ENCODE data around the gene CLRN2. TPM values are rescaled to one million over a fixed set of nuclear protein-coding genes. Genes with fewer than 3 reads are reported as not detected.

The CLRN2 gene
- total RNA-seq, 3 donors from 2014 or later (not counting 1 experiment from before 2014, with no cell fraction given), result not detected

GRCh38 chr4:17546678-17547077, 31.7 kb downstream of the CLRN2 start:
- H3K36me3 ChIP-seq (ENCODE audit: control insufficient read depth, insufficient read depth, low read length), result no peaks in the 10 kb centered on the region
- TF ChIP-seq, protein P1, sequence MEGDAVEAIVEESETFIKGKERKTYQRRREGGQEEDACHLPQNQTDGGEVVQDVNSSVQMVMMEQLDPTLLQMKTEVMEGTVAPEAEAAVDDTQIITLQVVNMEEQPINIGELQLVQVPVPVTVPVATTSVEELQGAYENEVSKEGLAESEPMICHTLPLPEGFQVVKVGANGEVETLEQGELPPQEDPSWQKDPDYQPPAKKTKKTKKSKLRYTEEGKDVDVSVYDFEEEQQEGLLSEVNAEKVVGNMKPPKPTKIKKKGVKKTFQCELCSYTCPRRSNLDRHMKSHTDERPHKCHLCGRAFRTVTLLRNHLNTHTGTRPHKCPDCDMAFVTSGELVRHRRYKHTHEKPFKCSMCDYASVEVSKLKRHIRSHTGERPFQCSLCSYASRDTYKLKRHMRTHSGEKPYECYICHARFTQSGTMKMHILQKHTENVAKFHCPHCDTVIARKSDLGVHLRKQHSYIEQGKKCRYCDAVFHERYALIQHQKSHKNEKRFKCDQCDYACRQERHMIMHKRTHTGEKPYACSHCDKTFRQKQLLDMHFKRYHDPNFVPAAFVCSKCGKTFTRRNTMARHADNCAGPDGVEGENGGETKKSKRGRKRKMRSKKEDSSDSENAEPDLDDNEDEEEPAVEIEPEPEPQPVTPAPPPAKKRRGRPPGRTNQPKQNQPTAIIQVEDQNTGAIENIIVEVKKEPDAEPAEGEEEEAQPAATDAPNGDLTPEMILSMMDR (IDR thresholded peaks at IDR 0.05), result no peak
- Mint-ChIP-seq H3K27me3 (ENCODE audit: low read depth in 2 of 2) (peaks cover 16 to 32% of the 10 kb centered on the region in 2 donors), H3K27ac (no peak overlapping the region), H3K4me3 (no peak overlapping the region), H3K36me3 (no peaks in the 10 kb centered on the region), H3K9me3 (no peaks in the 10 kb centered on the region), H3K4me1 (peaks cover 6 to 7% of the 10 kb centered on the region in 2 donors)
- H3K27me3 ChIP-seq (ENCODE audit: control insufficient read depth, insufficient read depth, low read length), result no peaks in the 10 kb centered on the region
- ATAC-seq, result no peak
- intact Hi-C loops (cut with micrococcal nuclease), result no loop called here
- H3K9me3 ChIP-seq (ENCODE audit: control insufficient read depth, insufficient read depth, low read length), result no peaks in the 10 kb centered on the region
- no peak for DNase-seq
- no peaks in the 10 kb centered on the region for H3K4me1 ChIP-seq (ENCODE audit: control insufficient read depth, insufficient read depth, low read length)
- no peak overlapping the region for H3K4me3 ChIP-seq (ENCODE audit: low read length)
- no peak overlapping the region for H3K27ac ChIP-seq (ENCODE audit: low read length)
- 90% methylated on average over 12 of the region's 12 CpGs for WGBS (ENCODE audit: insufficient coverage)

- Mint-ChIP-seq H3K9me3 (no peaks in the 10 kb centered on the region), H3K4me1 (peaks cover 6 to 7% of the 10 kb centered on the region in 2 donors), H3K36me3 (no peaks in the 10 kb centered on the region), H3K4me3 (no peak overlapping the region), H3K27ac (no peak overlapping the region), H3K27me3 (ENCODE audit: low read depth in 2 of 2) (peaks cover 12 to 19% of the 10 kb centered on the region in 2 donors)
- DNase-seq, result no peak
- H3K27ac ChIP-seq (ENCODE audit: low read length), result no peak overlapping the region
- H3K4me1 ChIP-seq (ENCODE audit: control insufficient read depth, insufficient read depth, low read length), result no peaks in the 10 kb centered on the region
- TF ChIP-seq, protein P1 (IDR thresholded peaks at IDR 0.05), result no peak
- ATAC-seq, result no peak
- intact Hi-C loops (cut with micrococcal nuclease), result no loop called here
- no peaks in the 10 kb centered on the region for H3K36me3 ChIP-seq (ENCODE audit: control insufficient read depth, insufficient read depth, low read length)
- H3K27me3 ChIP-seq (ENCODE audit: control insufficient read depth, insufficient read depth, low read length), result no peaks in the 10 kb centered on the region
- WGBS (ENCODE audit: insufficient coverage), result 90% methylated on average over 3 of the region's 3 CpGs
- H3K9me3 ChIP-seq (ENCODE audit: control insufficient read depth, insufficient read depth, low read length), result no peaks in the 10 kb centered on the region
- no peak overlapping the region for H3K4me3 ChIP-seq (ENCODE audit: low read length)
Measured at GRCh38 chr4:17550549-17550948, 35.6 kb downstream of the CLRN2 start.

- Mint-ChIP-seq H3K9me3 (no peaks in the 10 kb centered on the region), H3K4me3 (no peak overlapping the region), H3K27me3 (ENCODE audit: low read depth in 2 of 2) (peaks cover 16 to 27% of the 10 kb centered on the region in 2 donors), H3K36me3 (no peaks in the 10 kb centered on the region), H3K4me1 (peaks cover 6 to 7% of the 10 kb centered on the region in 2 donors), H3K27ac (no peak overlapping the region)
- 78% methylated on average over 5 of the region's 5 CpGs for whole genome bisulfite sequencing (ENCODE audit: insufficient coverage)
- Histone ChIP-seq H3K9me3 (ENCODE audit: control insufficient read depth, insufficient read depth, low read length) (no peaks in the 10 kb centered on the region), H3K4me3 (ENCODE audit: low read length) (no peak overlapping the region), H3K36me3 (ENCODE audit: control insufficient read depth, insufficient read depth, low read length) (no peaks in the 10 kb centered on the region), H3K27me3 (ENCODE audit: control insufficient read depth, insufficient read depth, low read length) (no peaks in the 10 kb centered on the region), H3K27ac (ENCODE audit: low read length) (no peak overlapping the region), H3K4me1 (ENCODE audit: control insufficient read depth, insufficient read depth, low read length) (no peaks in the 10 kb centered on the region)
- TF ChIP-seq, protein P1 (IDR thresholded peaks at IDR 0.05), result no peak
- DNase-seq (no peak), ATAC-seq (no peak)
- intact Hi-C loops (cut with micrococcal nuclease), result no loop called here
Measured at GRCh38 chr4:17552427-17552826, 37.5 kb downstream of the CLRN2 start.

- Mint-ChIP-seq H3K27me3 (ENCODE audit: low read depth in 2 of 2) (peaks cover 16 to 27% of the 10 kb centered on the region in 2 donors), H3K4me3 (no peak overlapping the region), H3K4me1 (peaks cover under 1% of the 10 kb centered on the region in 2 donors), H3K36me3 (no peaks in the 10 kb centered on the region), H3K27ac (no peak overlapping the region), H3K9me3 (no peaks in the 10 kb centered on the region)
- Histone ChIP-seq H3K36me3 (ENCODE audit: control insufficient read depth, insufficient read depth, low read length) (no peaks in the 10 kb centered on the region), H3K4me1 (ENCODE audit: control insufficient read depth, insufficient read depth, low read length) (no peaks in the 10 kb centered on the region), H3K9me3 (ENCODE audit: control insufficient read depth, insufficient read depth, low read length) (no peaks in the 10 kb centered on the region), H3K27me3 (ENCODE audit: control insufficient read depth, insufficient read depth, low read length) (no peaks in the 10 kb centered on the region), H3K27ac (ENCODE audit: low read length) (no peak overlapping the region), H3K4me3 (ENCODE audit: low read length) (no peak overlapping the region)
- DNase-seq (no peak), ATAC-seq (no peak)
- TF ChIP-seq, protein P1 (IDR thresholded peaks at IDR 0.05), result no peak
- intact Hi-C loops (cut with micrococcal nuclease), result no loop called here
- WGBS (ENCODE audit: insufficient coverage), result 62% methylated on average over 4 of the region's 4 CpGs
Measured at GRCh38 chr4:17554568-17554967, 39.6 kb downstream of the CLRN2 start.
